ENCODE data around the gene THSD4.

GRCh38 chr15:71167445-71168165 is 52.3 kb downstream of the THSD4 start:
- no peak for TF ChIP-seq EZH2 (IDR thresholded peaks at IDR 0.05; ENCODE audit: borderline replicate concordance, insufficient read depth, low read length, poor library complexity, severe bottlenecking)
- TF ChIP-seq TAF1 (IDR thresholded peaks at IDR 0.05; ENCODE audit: low read depth) = no peak
- TF ChIP-seq CTCF (IDR thresholded peaks at IDR 0.05; ENCODE audit: poor library complexity, severe bottlenecking) = no peak
- no peak for TF ChIP-seq EP300 (conservative IDR thresholded peaks at IDR 0.05; ENCODE audit: poor library complexity, severe bottlenecking)

Data from neural cell (in vitro differentiated cells).